GM19372 (cell line): ENCODE results near the gene ERN1.

Source experiments
- ATAC-seq: cut with Tn5 transposase; IDR thresholded peaks from one replicate; pipeline ENCODE4 v1.9.1; 2021; ENCODE audit warnings: mild to moderate bottlenecking, low read depth, moderate library complexity; ENCODE audit not compliant: unreplicated experiment

ERN1 gene

DNA sequence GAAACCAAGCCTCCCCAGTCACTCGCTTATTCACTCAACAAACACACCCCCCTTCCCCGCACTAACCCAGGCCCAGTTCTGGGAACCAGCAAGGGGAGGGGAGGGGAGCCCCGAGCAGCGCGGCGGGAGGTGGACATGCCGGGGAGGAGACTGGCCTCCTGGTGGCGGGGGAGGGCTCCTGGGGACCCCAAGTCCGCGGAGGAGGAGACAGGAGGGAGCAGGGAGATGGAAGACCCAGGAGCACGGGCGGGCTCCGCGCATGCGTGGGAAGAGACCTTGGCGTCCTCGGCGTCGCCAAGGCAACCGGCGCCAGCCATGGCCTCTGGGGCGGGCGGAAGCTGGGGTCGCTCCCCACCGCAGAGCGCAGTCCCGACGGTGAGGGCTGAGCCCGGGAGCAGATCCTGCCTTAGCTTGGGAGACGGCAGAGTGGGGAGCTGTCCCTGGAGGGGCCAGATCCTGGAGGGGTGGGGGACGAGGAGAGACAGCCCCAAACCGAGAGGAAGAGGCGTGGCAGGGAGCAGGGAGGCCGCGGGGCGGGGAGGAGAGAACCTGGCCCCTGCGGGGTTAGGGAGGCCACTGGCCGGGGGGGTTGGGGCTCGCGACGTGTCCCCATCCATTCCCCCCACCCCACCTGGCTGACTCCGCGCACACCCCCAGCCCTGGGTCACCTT is 131.8 kb downstream of the ERN1 start, which contains the start of gene PRR29:
PRR29 (plus strand) TSS at position 302 of the 671 bp plus-strand sequence; CDS start at position 316, 14 bp downstream.
- ATAC-seq: peak; percentile 53

DNA sequence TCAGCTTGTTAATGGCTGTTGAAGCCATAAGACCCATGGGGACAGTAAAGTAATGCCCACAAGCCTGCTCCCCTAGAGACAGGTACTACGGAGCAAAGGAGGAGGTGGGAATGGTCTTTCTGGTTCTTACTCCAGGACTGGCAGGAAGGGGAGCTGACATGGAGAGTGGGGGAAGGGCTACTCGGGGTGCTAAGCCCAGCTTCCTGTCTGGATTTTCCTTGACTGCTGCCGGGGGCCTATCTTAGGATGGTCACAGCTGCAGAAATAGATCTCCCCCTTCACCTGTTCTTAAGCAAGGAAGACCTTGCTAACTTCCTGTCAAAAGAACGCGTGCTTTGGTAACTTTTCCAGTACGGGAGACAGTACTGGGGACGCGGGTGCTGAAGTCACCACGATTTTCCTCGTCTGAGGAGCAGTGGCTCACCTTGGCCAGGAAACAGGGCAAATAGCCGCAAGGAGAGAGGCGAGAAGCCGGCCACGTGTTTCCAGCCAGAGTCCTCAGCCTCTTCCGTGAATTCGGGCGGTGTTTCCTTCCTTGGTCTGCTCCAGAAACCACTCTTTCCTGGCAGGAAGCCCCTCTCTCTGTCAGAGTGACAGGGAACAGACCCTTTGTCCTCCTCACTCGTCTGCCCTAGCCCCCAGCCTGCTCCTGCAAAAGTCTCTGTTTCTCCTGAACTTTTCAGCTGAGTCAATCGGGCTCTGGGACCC is 132.4 kb downstream of the ERN1 start:
- ATAC-seq: no peak

DNA sequence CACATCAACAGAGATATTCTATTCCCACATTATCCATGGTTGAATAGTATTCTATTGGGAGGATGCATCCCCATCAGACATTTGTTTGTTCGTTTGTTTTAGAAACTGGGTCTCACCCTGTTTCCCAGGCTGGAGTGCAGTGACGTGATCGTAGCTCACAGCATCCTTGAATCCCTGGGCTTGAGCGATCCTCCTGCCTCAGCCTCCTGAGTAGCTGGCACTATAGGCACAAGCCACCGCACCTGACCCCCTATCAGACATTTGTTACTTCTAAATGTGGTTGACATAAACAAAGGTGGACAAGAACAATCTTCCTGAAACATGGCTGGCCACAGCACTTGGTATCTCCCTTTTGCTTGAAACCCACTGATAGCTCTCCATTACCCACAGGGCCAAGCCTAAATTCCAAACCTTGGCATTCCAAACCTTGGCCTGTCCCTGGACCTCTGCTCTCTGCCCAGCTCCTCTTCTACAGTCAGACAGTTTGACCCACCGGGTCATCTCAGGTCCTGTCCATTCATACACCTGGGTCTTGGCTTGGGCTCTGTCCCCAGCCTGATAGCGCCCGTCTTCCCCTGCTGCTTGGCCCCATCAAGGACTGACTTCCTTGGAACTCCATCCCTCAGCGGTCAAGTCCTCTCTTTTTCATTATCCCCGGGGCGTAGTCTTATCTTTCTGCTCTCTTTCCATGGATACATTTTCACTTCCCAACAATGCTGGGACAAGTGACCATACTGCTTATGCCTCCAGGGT is 133.3 kb downstream of the ERN1 start:
- ATAC-seq: no peak

DNA sequence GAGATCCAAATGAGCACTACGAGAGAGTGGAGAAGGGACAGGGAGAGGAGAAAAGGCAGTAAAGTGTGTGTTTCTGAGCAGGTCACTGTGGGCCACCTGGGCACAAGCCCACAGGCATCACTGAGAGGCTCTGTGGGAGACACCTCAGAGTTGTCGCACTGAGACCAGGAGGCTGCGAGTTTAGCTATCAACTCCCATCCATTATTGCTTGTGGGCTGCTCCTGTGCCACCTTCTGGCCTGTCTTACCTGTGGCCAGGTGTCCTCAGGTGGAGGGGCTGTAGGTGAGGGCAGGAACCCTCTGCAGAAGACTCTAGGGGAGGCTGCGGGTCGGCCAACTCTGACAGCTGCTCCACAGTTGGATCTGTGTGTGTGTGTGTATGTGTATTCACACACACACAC is 134.3 kb downstream of the ERN1 start:
- ATAC-seq: no peak

DNA sequence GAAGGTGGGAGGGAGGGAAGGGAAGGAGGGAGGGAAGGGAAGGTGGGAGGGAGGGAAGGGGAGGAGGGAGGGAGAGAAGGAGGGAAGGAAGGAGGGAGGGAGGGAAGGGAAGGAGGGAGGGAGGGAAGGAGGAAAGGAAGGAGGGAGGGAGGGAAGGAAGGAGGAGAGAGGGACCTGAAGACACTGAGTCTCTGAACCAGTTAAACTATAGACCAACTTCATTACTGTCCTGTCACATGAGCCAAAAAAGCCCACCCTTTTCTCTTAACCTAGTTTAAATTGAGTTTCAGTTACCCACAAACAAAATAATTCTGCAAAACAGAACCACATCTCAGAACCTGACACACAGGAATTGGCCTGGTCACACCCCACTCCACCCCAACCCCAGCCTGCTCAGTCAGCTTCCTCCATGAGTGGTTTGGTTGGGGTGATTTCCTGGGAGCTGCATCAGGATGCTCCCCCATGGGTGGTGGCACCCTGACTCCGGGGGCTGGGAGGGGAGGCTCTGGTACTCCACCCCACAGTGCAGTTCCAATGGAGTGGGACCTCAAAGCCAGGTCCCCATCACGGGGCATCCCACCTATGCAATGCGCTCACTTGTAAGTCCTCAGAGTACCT is 136.5 kb downstream of the ERN1 start:
- no peak for ATAC-seq

DNA sequence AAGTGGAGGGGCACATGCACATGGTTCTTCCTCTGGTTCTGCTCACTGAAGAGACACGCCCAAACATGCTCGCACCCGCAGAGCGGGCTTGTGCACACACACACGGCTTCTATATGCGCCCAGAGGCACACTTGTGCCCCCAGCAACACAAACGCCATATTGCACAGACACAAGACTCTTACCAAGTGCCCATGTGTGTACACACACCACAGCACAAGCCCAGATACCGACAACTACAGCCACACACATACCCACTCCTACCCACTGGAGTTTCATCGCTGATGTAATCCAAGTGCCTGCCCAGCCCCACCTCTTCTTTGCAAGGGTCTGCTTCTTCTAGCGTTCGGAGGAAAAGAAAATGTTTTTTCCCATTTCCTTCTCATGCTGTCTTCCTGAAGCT is 138.3 kb downstream of the ERN1 start:
- no peak for ATAC-seq

DNA sequence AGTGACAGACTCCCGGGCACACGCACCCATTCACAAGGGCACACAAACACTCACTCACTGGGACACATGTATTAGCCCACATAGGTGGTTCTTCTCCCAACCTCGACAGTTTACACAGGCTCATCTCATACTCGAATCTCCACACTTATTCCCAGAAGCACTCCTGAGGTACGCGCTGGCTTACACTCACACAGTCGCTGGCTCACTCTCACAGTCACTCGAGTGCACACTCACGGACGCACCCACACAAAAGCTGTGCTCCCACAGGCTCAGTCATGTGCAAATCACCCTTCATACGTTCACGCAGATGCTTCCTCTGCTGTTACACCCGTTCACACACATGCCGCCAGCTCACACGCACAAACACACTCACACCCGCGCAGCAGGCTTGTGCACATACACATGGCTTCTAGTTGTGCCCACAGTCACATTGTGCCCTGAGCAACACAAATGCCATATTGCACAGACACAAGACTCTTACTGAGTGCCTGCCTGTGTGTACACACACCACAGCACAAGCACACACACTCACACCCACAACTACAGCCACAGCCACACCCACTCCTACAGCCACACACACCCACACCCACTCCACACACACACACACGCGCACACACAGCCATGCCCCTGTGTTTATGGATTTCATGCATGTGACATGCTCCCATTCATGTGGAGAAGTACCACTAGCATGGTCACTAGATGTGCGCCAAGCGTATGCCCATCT is 140.2 kb downstream of the ERN1 start:
- ATAC-seq: no peak
